Activated naive CD4-positive, alpha-beta T cell treated with anti-CD3 and anti-CD28 coated beads, Interleukin-2, amount 50 U/mL, for 16 hours (primary cell): ENCODE results near the gene SEC14L1.
"Not testable (repeated sequence)": the region's sequence is repeated elsewhere in the genome, so short reads cannot be mapped to it uniquely, and the experiment has no call there.

Experiments
- DNase-seq: peaks from one replicate; pipeline ENCODE4 v3.0.0-alpha.2; 2020

SEC14L1 gene

DNA sequence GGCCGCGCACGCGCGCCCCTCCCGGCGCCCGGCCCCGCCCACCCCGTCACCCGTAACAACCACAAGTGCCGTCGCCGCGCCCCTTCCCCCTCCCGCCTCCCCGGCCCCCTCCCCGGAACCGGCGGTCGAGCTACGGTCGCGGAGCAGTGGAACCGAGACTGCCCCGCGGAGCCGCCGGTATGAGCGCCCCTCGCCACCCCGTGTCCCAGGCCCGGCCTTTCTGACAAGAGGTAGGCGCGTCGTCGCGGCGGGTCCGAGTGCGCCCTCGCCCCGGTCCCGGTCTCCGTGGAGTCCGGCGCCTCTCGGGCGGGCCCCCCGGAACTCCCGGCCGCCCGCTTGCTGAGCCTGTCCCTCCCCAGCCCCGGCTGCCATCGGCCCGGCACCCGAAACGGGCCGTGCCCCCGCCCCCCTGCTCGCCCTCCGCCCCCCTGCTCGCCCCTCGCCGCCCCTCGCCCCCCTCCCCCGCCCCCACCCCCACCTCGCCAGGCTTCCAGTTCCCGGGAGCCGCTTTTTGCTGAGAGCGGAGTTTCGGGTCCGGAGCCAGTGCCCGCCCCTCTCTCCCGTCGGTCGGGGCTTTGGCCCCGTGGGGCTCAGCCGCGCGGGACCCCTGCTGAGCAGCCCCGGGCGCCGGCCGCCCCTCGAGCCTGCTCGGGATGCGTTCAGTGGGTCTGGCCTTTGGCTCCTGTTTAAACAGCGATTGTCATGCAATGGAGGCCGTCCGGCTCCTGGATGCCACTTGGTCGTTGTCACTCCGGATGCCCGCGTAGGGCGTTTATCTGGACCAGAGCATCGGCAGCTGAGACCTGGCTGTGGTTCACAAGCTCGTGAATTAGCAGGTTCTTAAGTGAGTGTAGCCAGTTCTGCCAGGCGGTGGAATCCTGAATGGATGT is at the start of gene SEC14L1:
Gene SEC14L1, plus strand, starts transcription at position 92 of the 890 bp plus-strand sequence. CDS start 2,628 bp downstream, outside the sequence.
- no peak for DNase-seq

- no peak for DNase-seq
These were observed 48.7 kb upstream of the SEC14L1 start for GRCh38 chr17:77092025-77092424.

GRCh38 chr17:77095461-77095860 is 45.3 kb upstream of the SEC14L1 start:
- no peak for DNase-seq

GRCh38 chr17:77096570-77097214 is 44.1 kb upstream of the SEC14L1 start:
- DNase-seq = no peak

DNA sequence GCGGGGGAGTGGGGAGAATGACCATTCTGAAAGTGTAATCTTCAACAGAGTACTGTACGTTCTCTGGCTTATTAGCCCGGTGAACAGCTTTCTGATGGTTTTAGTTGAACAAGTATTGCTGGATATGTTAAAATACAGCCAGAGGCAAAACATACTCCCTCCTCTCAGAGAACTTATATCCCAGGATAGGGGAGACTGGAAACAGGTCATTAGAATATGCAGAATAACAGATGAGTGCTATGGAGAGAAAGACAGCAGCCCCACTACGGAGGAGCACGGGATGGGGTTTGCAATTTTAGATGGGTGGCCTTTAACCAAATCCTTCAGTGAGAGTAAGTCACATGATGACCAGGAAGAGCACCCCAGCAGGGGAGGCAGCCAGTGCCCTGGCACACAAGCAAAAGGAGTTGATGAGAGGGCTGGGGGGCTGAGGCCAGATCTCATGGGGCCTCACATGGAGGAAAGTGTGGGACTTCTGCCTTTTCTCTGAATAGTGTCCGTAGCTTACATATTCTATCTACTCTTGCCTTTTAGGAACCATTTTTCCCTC is 43.1 kb upstream of the SEC14L1 start:
- no peak for DNase-seq

DNA sequence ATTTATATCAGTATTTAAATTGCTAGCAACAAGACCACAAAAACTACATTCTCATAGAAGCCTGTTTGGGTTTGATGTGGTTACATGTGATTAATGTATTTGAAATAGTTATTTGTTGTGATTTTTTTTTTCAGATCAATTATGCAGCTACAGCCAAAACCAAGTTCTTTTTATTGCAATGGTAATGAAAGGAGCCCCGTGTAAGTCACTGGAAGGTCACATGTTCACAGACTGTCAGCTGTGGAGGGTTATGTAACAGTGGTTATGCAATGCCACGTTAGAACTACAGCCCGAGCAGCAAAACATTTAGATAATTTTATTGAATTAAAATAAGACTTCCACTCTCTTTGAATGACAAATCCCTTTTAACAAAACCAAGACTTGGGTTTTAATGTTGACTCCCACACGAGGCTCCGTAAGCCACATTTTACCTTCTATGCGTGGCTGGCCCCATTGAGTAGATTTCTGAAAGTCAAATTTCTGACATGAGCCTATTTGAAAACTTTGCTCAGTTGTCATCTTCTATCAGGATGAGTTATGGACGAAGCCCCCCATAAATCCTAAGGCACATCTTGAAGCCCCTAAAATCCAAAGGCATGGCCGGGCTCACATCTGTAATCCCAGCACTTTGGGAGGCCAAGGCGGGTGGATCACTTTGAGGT is 41.8 kb upstream of the SEC14L1 start:
- no peak for DNase-seq

- DNase-seq = no peak
These were observed 40.8 kb upstream of the SEC14L1 start for GRCh38 chr17:77099997-77100396.

- DNase-seq = no peak
These were observed 39.0 kb upstream of the SEC14L1 start for GRCh38 chr17:77101521-77102410.

DNA sequence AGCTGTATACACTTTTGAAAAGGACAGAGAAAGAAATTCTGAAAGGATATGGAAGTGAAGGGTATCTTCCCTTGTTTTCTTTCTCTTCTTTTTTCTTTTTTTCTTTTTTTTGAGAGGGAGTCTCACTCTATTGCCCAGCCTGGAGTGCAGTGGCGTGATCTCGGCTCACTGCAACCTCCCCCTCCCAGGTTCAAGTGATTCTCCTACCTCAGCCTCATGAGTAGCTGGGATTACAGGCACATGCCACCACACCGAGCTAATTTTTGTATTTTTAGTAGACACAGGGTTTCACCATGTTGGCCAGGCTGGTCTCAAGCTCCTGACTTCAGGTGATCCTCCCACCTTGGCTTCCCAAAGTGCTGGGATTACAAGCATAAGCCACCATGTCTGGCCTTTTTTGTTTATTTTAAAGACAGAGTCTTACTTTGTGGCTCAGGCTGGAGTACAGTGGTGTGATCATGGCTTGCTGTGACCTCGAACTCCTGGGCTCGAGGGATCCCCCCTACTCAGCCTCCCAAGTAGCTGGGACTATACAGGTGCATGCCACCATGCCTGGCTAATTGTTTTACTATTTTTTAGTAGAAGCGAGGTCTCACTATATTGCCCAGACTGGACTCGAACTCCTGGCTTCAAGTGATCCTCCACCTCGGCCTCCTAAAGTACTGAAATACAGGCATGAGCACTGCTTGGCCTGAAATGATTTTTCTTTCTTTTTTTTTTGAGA is 38.2 kb upstream of the SEC14L1 start:
- not testable (repeated sequence) for DNase-seq

DNA sequence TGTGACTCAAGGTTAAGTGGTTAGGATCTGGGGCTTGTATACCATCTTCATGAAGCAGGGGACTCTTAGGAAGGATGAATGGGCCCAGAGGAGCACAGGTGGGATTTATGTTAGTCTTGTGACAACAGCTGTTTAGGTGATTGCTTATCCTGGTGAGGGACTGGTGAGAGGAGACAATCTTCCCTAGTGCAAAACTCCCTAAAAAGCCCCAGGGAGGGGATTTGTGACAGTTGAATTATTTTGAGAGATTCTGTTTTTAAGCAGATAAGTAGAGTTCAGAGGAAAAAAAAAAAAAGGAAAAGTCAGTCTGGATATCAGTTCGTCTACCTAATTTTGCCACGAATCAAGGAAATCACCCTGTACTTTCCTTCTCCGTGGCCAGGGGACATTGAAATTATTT is 35.1 kb upstream of the SEC14L1 start:
- no peak for DNase-seq

GRCh38 chr17:77106874-77107358 is 33.9 kb upstream of the SEC14L1 start:
- no peak for DNase-seq

DNA sequence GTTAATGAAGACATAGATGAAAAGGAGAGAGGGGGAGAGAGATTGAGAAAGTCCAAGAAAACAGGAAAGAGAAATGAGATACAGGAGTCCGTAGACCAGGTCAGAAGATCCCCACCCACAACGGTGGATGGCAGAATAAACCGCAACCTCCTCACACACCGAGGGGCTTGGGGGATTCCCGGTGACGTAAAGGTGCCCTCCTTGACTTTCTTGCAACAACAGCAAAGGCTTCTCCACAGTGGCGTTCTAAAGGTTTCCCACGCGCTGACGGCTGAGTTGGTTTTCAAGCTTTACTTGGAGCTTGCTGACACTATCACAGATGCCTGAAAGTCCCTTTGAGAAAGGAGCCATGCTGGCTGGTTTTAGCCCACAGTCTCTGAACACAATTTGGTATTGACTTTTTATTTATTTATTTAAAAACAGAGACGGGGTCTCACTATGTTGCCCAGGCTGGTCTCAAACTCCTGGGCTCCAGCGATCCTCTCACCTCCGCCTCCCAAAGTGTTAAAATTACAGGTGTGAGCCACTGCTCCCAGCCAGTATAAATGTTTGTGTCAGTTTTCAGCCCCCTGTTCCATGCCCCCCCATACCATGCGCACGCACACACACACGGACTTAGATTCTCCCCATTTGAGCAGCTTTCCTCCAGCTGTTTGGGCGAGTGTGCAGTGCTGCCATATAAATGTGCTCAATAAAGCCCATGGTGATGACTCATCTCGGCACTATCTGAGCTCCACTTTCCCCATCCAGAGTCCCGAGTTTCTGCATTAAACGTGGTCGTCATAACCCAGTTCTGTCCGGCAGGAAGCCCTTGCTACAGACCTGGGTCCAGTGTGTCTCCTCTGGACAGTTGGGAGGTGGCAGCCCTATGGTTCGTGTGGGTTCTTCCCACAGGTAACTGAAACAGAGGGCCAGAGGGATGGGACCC is 33.0 kb upstream of the SEC14L1 start:
- DNase-seq = no peak

DNA sequence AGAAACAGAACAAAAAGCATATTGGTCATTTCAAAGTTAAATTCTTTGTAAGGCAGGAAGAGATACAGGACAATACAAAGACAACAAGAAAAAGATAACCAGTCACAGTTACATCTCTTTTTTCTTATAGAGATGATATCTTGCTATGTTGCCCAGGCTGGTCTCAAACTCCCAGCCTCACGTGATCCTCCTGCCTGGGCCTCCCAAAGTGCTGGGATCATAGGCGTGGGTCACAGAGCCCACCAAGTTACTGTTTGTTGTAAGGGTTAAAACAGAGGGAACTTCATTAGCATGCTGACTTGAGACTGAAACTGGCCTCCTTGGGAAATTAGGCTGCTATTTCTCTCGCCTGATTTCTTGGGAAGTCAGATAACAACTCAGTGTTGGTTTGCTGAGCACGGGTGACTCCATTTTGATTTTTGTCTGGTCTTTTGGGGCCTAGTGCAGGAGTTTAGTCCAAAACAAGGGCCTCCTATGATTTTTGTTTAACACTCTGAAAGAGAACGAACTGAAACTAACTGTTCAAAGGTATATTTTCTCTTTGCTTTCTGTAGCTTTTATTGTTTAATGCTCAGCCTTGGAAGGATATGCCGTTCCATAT is 31.5 kb upstream of the SEC14L1 start:
- no peak for DNase-seq

GRCh38 chr17:77109764-77110359 is 30.9 kb upstream of the SEC14L1 start:
- no peak for DNase-seq

DNA sequence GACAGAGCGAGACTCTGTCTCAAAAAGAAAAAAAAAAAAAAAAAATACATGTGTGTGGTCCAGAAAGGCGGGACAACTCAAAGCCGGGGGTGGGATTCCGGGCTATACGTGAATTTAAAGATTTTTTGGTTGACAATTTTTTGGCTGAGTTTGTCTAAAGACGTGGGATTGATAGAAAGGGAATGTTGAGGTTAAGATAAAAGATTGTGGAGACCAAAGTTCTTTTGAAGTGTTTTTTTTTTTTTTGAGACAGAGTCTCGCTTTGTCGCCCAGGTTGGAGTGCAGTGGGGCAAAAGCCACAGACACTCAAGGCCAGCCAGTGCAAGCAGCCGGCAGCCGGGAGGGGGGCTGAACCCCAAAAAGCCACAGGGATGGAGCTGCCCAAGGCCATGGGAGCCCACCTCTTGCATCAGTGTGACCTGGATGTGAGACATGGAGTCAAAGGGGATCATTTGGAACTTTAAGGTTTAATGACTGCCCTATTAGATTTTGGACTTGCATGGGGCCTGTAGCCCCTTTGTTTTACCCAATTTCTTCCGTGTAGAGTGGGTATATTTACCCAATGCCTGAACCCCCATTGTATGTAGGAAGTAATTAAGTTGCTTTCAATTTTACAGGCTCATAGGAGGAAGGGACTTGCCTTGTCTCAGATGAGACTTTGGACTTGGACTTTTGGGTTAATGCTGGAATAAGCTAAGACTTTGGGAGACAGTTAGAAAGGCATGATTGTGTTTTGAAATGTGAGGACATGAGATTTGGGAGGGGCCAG is 29.4 kb upstream of the SEC14L1 start:
- DNase-seq = not testable (repeated sequence)

DNA sequence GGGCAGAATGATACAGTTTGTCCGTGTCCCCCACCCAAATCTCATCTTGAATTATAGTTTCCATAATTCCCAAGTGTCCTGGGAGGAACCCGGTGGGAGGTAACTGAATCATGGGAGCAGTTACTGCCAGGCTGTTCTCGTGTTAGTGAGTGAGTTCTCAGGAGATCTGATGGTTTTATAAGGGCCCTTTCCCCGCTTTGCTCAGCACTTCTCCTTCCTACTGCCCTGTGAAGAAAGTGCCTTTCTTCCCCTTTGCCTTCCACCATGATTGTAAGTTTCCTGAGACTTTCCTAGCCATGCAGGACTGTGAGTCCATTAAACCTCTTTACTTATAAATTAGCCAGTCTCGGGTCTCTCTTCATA is 28.9 kb upstream of the SEC14L1 start:
- no peak for DNase-seq

DNA sequence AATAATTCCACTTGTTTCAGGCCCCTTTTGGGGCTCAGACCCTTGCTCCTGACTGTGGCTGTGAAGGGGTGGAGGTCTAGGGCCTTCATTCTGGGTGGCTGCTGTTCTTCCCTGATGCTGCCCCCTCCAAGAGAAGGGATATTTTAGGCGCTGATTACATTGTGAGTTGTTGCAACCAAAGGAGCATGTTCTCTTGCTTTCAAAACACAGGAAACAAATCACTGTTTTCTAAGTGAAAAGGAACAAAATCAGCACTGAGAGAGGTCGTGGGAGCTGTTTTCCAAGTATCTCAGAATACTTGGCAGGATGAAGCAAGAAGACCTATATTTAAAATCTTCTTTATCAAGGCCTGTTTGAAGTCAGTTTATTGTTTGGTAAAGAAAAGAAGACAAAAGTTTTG is 25.3 kb upstream of the SEC14L1 start:
- no peak for DNase-seq

DNA sequence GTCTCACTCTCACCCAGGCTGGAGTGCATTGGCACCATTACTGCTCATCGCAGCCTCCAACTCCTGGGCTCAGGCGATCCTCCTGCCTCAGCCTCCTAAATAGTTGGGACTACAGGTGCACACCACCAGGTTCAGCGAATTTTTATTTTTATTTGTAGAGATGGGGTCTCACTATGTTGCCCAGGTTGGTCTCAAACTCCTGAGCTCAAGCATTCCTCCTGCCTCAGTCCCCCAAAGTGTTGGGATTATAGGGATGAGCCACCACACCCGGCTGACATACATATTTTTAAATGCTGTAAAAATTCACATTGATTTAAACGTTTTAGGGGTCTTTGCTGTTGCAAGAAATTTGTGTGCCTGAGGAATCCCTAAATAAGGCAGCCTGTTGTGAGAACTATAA is 24.8 kb upstream of the SEC14L1 start:
- DNase-seq = no peak

- no peak for DNase-seq
These were observed 24.4 kb upstream of the SEC14L1 start for GRCh38 chr17:77116371-77116860.
